ENCODE data around the gene TBC1D16. TPM values are rescaled to one million over a fixed set of nuclear protein-coding genes. Genes with fewer than 3 reads are reported as not detected.

TBC1D16 gene
- total RNA-seq, 2 experiments from 2014 or later, result 0.38 to 0.74 TPM

DNA sequence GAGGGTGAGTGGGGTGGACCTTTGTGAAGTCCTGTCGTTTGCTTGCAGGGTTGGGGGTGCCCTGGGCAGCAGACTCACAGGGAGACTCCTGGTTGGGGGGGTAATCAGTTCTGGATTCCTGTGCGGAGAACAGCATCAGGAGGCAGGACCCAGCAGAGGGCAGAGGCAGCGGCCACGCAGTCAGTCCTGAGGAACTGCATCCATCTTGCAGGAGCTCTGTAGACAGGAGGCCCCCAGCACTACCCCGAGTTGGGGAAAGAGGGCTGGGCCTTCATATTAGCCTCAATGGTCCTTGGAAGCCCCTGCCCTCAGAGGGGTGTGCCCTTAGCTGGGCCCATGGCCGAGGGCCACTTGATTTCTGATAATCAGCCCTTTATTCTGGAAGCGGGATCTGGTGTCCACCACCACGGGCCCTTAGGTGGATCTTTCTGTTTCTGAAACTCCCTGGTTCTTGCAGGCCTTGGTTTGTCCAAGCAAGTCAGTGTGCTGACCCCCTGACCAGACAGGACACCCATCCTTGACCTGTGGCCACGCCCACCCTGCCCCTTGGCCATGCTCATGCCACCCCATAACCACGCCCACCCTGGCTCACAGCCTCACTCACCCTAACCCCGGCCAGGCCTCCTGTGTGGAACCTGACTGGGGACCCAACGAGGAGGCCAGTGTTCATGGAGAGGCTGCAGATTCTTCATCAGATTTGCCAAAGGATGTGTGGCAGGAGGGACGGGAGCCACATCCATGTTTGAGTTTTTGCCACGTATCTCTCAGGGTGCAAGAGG, 122.9 kb downstream of the TBC1D16 start:
- Histone ChIP-seq H3K4me2 (ENCODE audit: low read length) (no peak overlapping the region), H4K20me1 (ENCODE audit: insufficient read depth, low read length) (no peaks in the 10 kb centered on the region), H3K4me1 (ENCODE audit: insufficient read depth, low read length, poor library complexity, severe bottlenecking) (no peaks in the 10 kb centered on the region), H3K27ac (ENCODE audit: low read depth, low read length, poor library complexity, severe bottlenecking) (no peak overlapping the region), H3K79me2 (ENCODE audit: insufficient read depth, low read depth, low read length) (no peaks in the 10 kb centered on the region), H3K9me2 (ENCODE audit: insufficient read depth, low read length) (no peaks in the 10 kb centered on the region), H3K9me3 (ENCODE audit: low read length) (no peaks in the 10 kb centered on the region), H3K4me3 (ENCODE audit: low read depth, low read length, poor library complexity, severe bottlenecking) (no peak overlapping the region), H2AFZ (ENCODE audit: low read length) (no peak overlapping the region), H3K36me3 (ENCODE audit: insufficient read depth, low read length) (no peaks in the 10 kb centered on the region)
- ChIA-PET POLR2A (no interaction called here), CTCF (ENCODE audit: unreplicated experiment) (no interaction called here)
- intact Hi-C loops (cut with micrococcal nuclease; ENCODE audit: unreplicated experiment), result no loop called here
- TF ChIP-seq, protein P1, sequence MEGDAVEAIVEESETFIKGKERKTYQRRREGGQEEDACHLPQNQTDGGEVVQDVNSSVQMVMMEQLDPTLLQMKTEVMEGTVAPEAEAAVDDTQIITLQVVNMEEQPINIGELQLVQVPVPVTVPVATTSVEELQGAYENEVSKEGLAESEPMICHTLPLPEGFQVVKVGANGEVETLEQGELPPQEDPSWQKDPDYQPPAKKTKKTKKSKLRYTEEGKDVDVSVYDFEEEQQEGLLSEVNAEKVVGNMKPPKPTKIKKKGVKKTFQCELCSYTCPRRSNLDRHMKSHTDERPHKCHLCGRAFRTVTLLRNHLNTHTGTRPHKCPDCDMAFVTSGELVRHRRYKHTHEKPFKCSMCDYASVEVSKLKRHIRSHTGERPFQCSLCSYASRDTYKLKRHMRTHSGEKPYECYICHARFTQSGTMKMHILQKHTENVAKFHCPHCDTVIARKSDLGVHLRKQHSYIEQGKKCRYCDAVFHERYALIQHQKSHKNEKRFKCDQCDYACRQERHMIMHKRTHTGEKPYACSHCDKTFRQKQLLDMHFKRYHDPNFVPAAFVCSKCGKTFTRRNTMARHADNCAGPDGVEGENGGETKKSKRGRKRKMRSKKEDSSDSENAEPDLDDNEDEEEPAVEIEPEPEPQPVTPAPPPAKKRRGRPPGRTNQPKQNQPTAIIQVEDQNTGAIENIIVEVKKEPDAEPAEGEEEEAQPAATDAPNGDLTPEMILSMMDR (conservative IDR thresholded peaks at IDR 0.05; ENCODE audit: low read length), result no peak
- TF ChIP-seq EZH2phosphoT487 (IDR thresholded peaks at IDR 0.05; ENCODE audit: borderline replicate concordance, low read depth, low read length), result no peak
- DNase-seq (ENCODE audit: low spot score), result no peak
- no TSS peak for BruUV-seq (replicated peaks)

DNA sequence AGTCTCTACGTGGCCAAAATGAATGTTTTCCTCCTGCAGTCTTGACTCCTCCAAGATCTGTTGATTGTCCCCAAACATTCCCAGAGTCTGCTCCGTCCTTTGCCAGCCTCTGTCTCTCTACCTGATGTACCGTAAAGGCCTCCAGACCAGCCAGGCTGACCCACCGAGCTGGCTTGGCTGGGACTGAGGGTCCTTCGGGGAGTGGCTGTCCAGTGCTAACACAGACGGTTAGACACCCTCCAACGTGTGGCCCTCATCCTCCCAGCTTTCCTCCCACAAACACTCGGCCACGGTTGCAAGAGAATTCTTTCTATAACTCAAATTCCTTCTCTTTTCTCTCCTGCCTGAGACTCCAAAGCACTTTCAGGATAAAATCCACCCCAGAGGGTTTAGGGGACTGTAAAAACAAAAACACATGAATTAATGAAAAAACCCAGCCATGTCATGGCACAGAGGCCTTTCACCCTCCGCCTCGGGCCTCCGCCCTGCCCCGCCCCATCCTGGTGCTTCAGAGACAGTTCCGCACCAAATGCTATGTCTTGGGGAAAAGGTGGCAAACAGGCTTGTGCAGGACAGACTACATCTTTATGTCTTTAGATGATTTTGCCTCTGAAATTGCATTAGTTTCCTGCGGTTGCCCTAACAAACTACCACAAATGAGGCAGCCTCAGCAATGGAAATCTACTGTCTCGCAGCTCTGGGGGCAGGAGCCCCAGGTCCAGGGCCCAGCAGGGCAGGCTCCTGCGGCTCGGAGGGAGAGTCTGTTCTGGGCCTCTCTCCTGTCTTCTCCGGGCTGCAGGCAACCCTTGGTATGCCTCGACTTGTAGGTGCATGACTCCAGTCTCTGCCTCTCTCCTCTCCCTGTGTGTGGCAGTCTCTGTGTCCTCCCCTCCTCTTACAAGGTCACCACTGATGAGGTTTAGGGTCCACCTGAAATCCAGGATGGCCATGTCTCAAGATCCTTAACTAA, 124.0 kb downstream of the TBC1D16 start:
- no peaks in the 10 kb centered on the region for H3K79me2 ChIP-seq (ENCODE audit: insufficient read depth, low read depth, low read length)
- no peaks in the 10 kb centered on the region for H3K9me3 ChIP-seq (ENCODE audit: low read length)
- no peak overlapping the region for H2AFZ ChIP-seq (ENCODE audit: low read length)
- intact Hi-C loops (cut with micrococcal nuclease; ENCODE audit: unreplicated experiment), result no loop called here
- H4K20me1 ChIP-seq (ENCODE audit: insufficient read depth, low read length), result no peaks in the 10 kb centered on the region
- no peaks in the 10 kb centered on the region for H3K36me3 ChIP-seq (ENCODE audit: insufficient read depth, low read length)
- ChIA-PET POLR2A (no interaction called here), CTCF (ENCODE audit: unreplicated experiment) (no interaction called here)
- no peaks in the 10 kb centered on the region for H3K9me2 ChIP-seq (ENCODE audit: insufficient read depth, low read length)
- no peak for DNase-seq (ENCODE audit: low spot score)
- TF ChIP-seq, protein P1 (conservative IDR thresholded peaks at IDR 0.05; ENCODE audit: low read length), result no peak
- no peak for TF ChIP-seq EZH2phosphoT487 (IDR thresholded peaks at IDR 0.05; ENCODE audit: borderline replicate concordance, low read depth, low read length)
- H3K4me1 ChIP-seq (ENCODE audit: insufficient read depth, low read length, poor library complexity, severe bottlenecking), result no peaks in the 10 kb centered on the region
- H3K27ac ChIP-seq (ENCODE audit: low read depth, low read length, poor library complexity, severe bottlenecking), result no peak overlapping the region
- no peak overlapping the region for H3K4me2 ChIP-seq (ENCODE audit: low read length)
- BruUV-seq (replicated peaks), result no TSS peak
- no peak overlapping the region for H3K4me3 ChIP-seq (ENCODE audit: low read depth, low read length, poor library complexity, severe bottlenecking)

Measured in OCI-LY7 (cell line).